ENCODE data around the gene GPR146.
"Not testable (repeated sequence)": the region's sequence is repeated elsewhere in the genome, so short reads cannot be mapped to it uniquely, and the experiment has no call there.

The GPR146 gene

GRCh38 chr7:1058311-1058710 is 14.0 kb downstream of the GPR146 start:
- DNase-seq (ENCODE audit: low read depth, low spot score) = no peak

- DNase-seq (ENCODE audit: low read depth, low spot score) = no peak
These were observed 14.5 kb downstream of the GPR146 start for GRCh38 chr7:1058821-1059199.

GRCh38 chr7:1059200-1060091 is 15.1 kb downstream of the GPR146 start:
- DNase-seq (ENCODE audit: low read depth, low spot score) = no peak

- no peak for DNase-seq (ENCODE audit: low read depth, low spot score)
These were observed 16.1 kb downstream of the GPR146 start for GRCh38 chr7:1060315-1061072.

- DNase-seq (ENCODE audit: low read depth, low spot score) = no peak
These were observed 16.8 kb downstream of the GPR146 start for GRCh38 chr7:1061180-1061579.

- no peak for DNase-seq (ENCODE audit: low read depth, low spot score)
These were observed 18.2 kb downstream of the GPR146 start for GRCh38 chr7:1062296-1063294.

- DNase-seq (ENCODE audit: low read depth, low spot score) = no peak
These were observed 19.0 kb downstream of the GPR146 start for GRCh38 chr7:1063361-1063760.

- no peak for DNase-seq (ENCODE audit: low read depth, low spot score)
These were observed 20.2 kb downstream of the GPR146 start for GRCh38 chr7:1064581-1064980.

- no peak for DNase-seq (ENCODE audit: low read depth, low spot score)
These were observed 20.9 kb downstream of the GPR146 start for GRCh38 chr7:1065263-1065584.

- no peak for DNase-seq (ENCODE audit: low read depth, low spot score)
These were observed 21.4 kb downstream of the GPR146 start for GRCh38 chr7:1065585-1066241.

- no peak for DNase-seq (ENCODE audit: low read depth, low spot score)
These were observed 21.9 kb downstream of the GPR146 start for GRCh38 chr7:1066242-1066588.

GRCh38 chr7:1068013-1068412 is 23.7 kb downstream of the GPR146 start:
- no peak for DNase-seq (ENCODE audit: low read depth, low spot score)

- no peak for DNase-seq (ENCODE audit: low read depth, low spot score)
These were observed 24.3 kb downstream of the GPR146 start for GRCh38 chr7:1068619-1069018.

- DNase-seq (ENCODE audit: low read depth, low spot score) = no peak
These were observed 26.2 kb downstream of the GPR146 start for GRCh38 chr7:1070544-1071011.

- DNase-seq (ENCODE audit: low read depth, low spot score) = no peak
These were observed 27.4 kb downstream of the GPR146 start for GRCh38 chr7:1071731-1072254.

GRCh38 chr7:1073142-1073977 is 29.0 kb downstream of the GPR146 start:
- no peak for DNase-seq (ENCODE audit: low read depth, low spot score)

GRCh38 chr7:1074018-1074417 is 29.7 kb downstream of the GPR146 start:
- not testable (repeated sequence) for DNase-seq (ENCODE audit: low read depth, low spot score)

- DNase-seq (ENCODE audit: low read depth, low spot score) = no peak
These were observed 30.5 kb downstream of the GPR146 start for GRCh38 chr7:1074593-1075431.

Data from brain pericyte (primary cell).